HepG2 (cell line): ENCODE results near the gene ARID1A. TPM values are rescaled to one million over a fixed set of nuclear protein-coding genes. Genes with fewer than 3 reads are reported as not detected.

Experiments
- EP300 ChIP-seq, 3 experiments: sonication (generic) in 1 of 3; formaldehyde crosslinking in 1 of 3; IDR thresholded peaks; 2 replicates each; pipeline versions ENCODE4 v1.5.1 to v1.6.1; 2011 to 2020; ENCODE audit warnings: low read depth in 2 of 3, low read length in 2 of 3, borderline replicate concordance in 1 of 3, improper control_type of control experiment in 1 of 3, mild to moderate bottlenecking in 1 of 3, missing genetic modification reagents in 1 of 3, moderate library complexity in 1 of 3
- MTF2 ChIP-seq: sonication (generic); formaldehyde crosslinking; IDR thresholded peaks from 2 replicates; pipeline ENCODE4 v1.5.0; 2020; ENCODE audit warnings: missing genetic modification reagents, borderline replicate concordance
- NCOR1 ChIP-seq: fragments of 200-600 bp; sonication (generic); IDR thresholded peaks from 2 replicates; pipeline ENCODE4 v1.7.0; 2017; ENCODE audit warnings: antibody characterized with exemption, low read length, borderline replicate concordance
- NFRKB ChIP-seq: fragments of 450-650 bp; IDR thresholded peaks from 2 replicates; pipeline ENCODE4 v1.6.1; 2017
- SIN3A ChIP-seq: IDR thresholded peaks from 2 replicates; pipeline ENCODE4 v1.6.1; 2011; ENCODE audit warnings: low read depth, mild to moderate bottlenecking, control low read depth, low read length, borderline replicate concordance
- THRA ChIP-seq: sonication (generic); formaldehyde crosslinking; IDR thresholded peaks from 2 replicates; pipeline ENCODE4 v1.4.0; 2020; ENCODE audit warnings: missing genetic modification reagents, borderline replicate concordance
- TRAFD1 ChIP-seq: sonication (generic); formaldehyde crosslinking; IDR thresholded peaks from 2 replicates; pipeline ENCODE4 v1.5.1; 2020; ENCODE audit warnings: missing genetic modification reagents, mild to moderate bottlenecking, borderline replicate concordance
- ZBTB39 ChIP-seq: sonication (generic); formaldehyde crosslinking; IDR thresholded peaks from 2 replicates; pipeline ENCODE4 v1.5.0; 2020; ENCODE audit warnings: missing genetic modification reagents
- ZFYVE20 ChIP-seq: sonication (generic); formaldehyde crosslinking; IDR thresholded peaks from 2 replicates; pipeline ENCODE4 v1.8.0; 2023; ENCODE audit warnings: low read depth, mild to moderate bottlenecking, moderate library complexity, missing genetic modification reagents, borderline replicate concordance
- ZNF850 ChIP-seq: sonication (generic); formaldehyde crosslinking; conservative IDR thresholded peaks from 2 replicates; pipeline ENCODE4 v1.9.0; 2021; ENCODE audit warnings: mild to moderate bottlenecking, missing genetic modification reagents
- ZSCAN29 ChIP-seq: sonication (generic); formaldehyde crosslinking; conservative IDR thresholded peaks from 2 replicates; pipeline ENCODE4 v1.4.0; 2020; ENCODE audit warnings: mild to moderate bottlenecking, missing genetic modification reagents
- polyA plus RNA-seq, 8 experiments: library from polyadenylated mRNA; depleted of rRNA in 3 of 8; stranded (reverse) in 7 of 8; unstranded in 1 of 8; fragments of >200 nt; fragmentation: Illumina TruSeq in 4 of 8; extraction: Trizol in 4 of 8; gene quantifications; 2 replicates each; pipeline versions ENCODE4 v1.2.1 to v1.2.3, GENCODE V29; 2011 to 2016; ENCODE audit warnings: low read depth in 4 of 8, missing spikeins in 1 of 8, mixed read lengths in 1 of 8; ENCODE audit not compliant: insufficient read depth in 1 of 8
- total RNA-seq, 5 experiments: library from RNA; depleted of rRNA; stranded (reverse); fragments of >200 nt; fragmentation: Illumina TruSeq; extraction: Trizol; gene quantifications; 2 replicates each; pipeline ENCODE4 v1.2.3, GENCODE V29; 2016; ENCODE audit warnings: low read depth in 1 of 5
- TF ChIP-seq, protein P1 (sequence below): sonication (generic); formaldehyde crosslinking; IDR thresholded peaks from 2 replicates; pipeline ENCODE4 v1.4.0; 2020; ENCODE audit warnings: missing genetic modification reagents
- TF ChIP-seq, protein P2 (sequence below): sonication (generic); formaldehyde crosslinking; IDR thresholded peaks from 2 replicates; pipeline ENCODE4 v1.8.0; 2022; ENCODE audit warnings: mild to moderate bottlenecking, missing genetic modification reagents, moderate library complexity

The ARID1A gene
- total and polyA plus RNA-seq, 2 of the 13 experiments (the other 11 are each of a cell fraction or from before 2014, with no cell fraction given): 11.9 to 15.9 TPM

DNA sequence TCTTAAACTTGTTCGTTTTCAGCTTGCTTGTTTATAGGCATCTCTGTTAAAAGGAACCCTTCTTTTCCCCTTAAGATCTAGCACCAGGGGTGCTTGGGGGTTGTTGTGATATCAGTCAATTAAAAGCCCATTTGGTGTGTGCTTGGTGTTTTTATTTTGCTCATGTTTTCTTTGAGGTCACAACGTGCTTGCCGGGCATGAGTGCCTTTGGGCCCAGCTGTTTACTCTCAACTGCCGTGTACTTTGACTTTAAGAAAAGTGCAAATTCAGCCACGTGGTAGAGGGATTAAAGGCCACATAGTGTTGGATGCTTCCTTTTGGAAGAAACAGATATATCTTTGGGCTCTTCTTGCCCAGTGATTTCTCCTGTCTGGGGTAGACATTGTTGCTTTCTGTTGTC is 10.5 kb downstream of the ARID1A start (continued):
- TF ChIP-seq, protein P1, sequence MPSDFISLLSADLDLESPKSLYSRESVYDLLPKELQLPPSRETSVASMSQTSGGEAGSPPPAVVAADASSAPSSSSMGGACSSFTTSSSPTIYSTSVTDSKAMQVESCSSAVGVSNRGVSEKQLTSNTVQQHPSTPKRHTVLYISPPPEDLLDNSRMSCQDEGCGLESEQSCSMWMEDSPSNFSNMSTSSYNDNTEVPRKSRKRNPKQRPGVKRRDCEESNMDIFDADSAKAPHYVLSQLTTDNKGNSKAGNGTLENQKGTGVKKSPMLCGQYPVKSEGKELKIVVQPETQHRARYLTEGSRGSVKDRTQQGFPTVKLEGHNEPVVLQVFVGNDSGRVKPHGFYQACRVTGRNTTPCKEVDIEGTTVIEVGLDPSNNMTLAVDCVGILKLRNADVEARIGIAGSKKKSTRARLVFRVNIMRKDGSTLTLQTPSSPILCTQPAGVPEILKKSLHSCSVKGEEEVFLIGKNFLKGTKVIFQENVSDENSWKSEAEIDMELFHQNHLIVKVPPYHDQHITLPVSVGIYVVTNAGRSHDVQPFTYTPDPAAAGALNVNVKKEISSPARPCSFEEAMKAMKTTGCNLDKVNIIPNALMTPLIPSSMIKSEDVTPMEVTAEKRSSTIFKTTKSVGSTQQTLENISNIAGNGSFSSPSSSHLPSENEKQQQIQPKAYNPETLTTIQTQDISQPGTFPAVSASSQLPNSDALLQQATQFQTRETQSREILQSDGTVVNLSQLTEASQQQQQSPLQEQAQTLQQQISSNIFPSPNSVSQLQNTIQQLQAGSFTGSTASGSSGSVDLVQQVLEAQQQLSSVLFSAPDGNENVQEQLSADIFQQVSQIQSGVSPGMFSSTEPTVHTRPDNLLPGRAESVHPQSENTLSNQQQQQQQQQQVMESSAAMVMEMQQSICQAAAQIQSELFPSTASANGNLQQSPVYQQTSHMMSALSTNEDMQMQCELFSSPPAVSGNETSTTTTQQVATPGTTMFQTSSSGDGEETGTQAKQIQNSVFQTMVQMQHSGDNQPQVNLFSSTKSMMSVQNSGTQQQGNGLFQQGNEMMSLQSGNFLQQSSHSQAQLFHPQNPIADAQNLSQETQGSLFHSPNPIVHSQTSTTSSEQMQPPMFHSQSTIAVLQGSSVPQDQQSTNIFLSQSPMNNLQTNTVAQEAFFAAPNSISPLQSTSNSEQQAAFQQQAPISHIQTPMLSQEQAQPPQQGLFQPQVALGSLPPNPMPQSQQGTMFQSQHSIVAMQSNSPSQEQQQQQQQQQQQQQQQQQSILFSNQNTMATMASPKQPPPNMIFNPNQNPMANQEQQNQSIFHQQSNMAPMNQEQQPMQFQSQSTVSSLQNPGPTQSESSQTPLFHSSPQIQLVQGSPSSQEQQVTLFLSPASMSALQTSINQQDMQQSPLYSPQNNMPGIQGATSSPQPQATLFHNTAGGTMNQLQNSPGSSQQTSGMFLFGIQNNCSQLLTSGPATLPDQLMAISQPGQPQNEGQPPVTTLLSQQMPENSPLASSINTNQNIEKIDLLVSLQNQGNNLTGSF (CRISPR knock-in tag): no peak
- TF ChIP-seq EP300 (IDR thresholded peaks at IDR 0.05; ENCODE audit: low read depth in 2 of 2, low read length in 2 of 2) (0 out of 4 replicates have a peak, but pooled peaks of 1 of the 2 experiments have one; percentile 19), EP300 (CRISPR knock-in tag; IDR thresholded peaks at IDR 0.05; ENCODE audit: borderline replicate concordance) (no peak), ZFYVE20 (CRISPR knock-in tag) (no peak), NCOR1 (no peak; the same call in 1 of the 2 replicates), ZNF850 (CRISPR knock-in tag) (no peak), ZSCAN29 (CRISPR knock-in tag) (no peak), TRAFD1 (CRISPR knock-in tag) (no peak), THRA (peak; percentile 35; the same call in 1 of the 2 replicates), MTF2 (no peak), NFRKB (no peak), SIN3A (peak; percentile 83; the same call in 1 of the 2 replicates), ZBTB39 (CRISPR knock-in tag) (no peak)
- TF ChIP-seq, protein P2, sequence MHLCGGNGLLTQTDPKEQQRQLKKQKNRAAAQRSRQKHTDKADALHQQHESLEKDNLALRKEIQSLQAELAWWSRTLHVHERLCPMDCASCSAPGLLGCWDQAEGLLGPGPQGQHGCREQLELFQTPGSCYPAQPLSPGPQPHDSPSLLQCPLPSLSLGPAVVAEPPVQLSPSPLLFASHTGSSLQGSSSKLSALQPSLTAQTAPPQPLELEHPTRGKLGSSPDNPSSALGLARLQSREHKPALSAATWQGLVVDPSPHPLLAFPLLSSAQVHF (CRISPR knock-in tag): no peak
